DND-41 (cell line): Measurements from ENCODE around the gene SERTAD1.

Experiments used
- EZH2 ChIP-seq: IDR thresholded peaks from 3 replicates; pipeline ENCODE4 v1.6.1; 2012; ENCODE audit warnings: borderline replicate concordance, low read depth, mild to moderate bottlenecking, moderate library complexity, low read length, inconsistent platforms; ENCODE audit not compliant: severe bottlenecking
- TF ChIP-seq, protein P1 (sequence below): IDR thresholded peaks from 2 replicates; pipeline ENCODE4 v1.5.1; 2012; ENCODE audit warnings: borderline replicate concordance, low read length, moderate library complexity, mild to moderate bottlenecking; ENCODE audit not compliant: poor library complexity, severe bottlenecking; ENCODE audit errors: extremely low read depth

DNA sequence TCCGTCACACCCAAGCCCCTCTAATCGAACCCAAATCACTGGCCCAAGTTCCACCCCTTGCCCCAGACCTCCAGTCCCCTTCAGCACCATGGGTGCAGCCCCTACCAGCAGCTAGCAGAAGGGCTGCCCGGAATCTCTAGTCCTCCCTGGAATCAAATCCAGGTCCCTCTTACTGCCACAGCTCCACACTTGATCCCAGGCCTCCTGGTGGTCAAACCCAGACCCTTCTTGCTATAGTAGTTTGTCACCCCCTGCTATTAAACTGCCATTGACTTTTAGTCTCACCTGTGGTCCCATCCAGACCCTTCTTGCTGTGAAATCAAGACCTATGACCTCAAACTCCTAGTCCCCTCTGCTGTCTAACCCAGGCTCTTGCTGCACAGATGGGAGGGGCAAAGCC, 44.5 kb downstream of the SERTAD1 start:
- TF ChIP-seq, protein P1, sequence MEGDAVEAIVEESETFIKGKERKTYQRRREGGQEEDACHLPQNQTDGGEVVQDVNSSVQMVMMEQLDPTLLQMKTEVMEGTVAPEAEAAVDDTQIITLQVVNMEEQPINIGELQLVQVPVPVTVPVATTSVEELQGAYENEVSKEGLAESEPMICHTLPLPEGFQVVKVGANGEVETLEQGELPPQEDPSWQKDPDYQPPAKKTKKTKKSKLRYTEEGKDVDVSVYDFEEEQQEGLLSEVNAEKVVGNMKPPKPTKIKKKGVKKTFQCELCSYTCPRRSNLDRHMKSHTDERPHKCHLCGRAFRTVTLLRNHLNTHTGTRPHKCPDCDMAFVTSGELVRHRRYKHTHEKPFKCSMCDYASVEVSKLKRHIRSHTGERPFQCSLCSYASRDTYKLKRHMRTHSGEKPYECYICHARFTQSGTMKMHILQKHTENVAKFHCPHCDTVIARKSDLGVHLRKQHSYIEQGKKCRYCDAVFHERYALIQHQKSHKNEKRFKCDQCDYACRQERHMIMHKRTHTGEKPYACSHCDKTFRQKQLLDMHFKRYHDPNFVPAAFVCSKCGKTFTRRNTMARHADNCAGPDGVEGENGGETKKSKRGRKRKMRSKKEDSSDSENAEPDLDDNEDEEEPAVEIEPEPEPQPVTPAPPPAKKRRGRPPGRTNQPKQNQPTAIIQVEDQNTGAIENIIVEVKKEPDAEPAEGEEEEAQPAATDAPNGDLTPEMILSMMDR: no peak
- no peak for TF ChIP-seq EZH2
